GM12875 (cell line): ENCODE results near the gene RAD1.

Experiments used
- H3K4me3 ChIP-seq: one replicate; pipeline ENCODE4 v1.5.1; 2011; ENCODE audit warnings: low read depth, low read length, control low read depth
- CTCF ChIP-seq: IDR thresholded peaks from 2 replicates; pipeline ENCODE4 v1.5.1; 2011; ENCODE audit warnings: low read depth, mild to moderate bottlenecking, control low read depth, inconsistent platforms, low read length, moderate library complexity, borderline replicate concordance; ENCODE audit not compliant: insufficient read depth

The RAD1 gene

GRCh38 chr5:34867660-34868059 is 47.6 kb downstream of the RAD1 start:
- TF ChIP-seq CTCF, result no peak
- H3K4me3 ChIP-seq, result no peak overlapping the region

- no peak overlapping the region for H3K4me3 ChIP-seq
- TF ChIP-seq CTCF, result no peak
Measured at GRCh38 chr5:34866989-34867471, 48.3 kb downstream of the RAD1 start.

- no peak overlapping the region for H3K4me3 ChIP-seq
- no peak for TF ChIP-seq CTCF
Measured at GRCh38 chr5:34865091-34865490, 50.2 kb downstream of the RAD1 start.

GRCh38 chr5:34863946-34864345 is 51.4 kb downstream of the RAD1 start:
- no peak for TF ChIP-seq CTCF
- no peak overlapping the region for H3K4me3 ChIP-seq

GRCh38 chr5:34859253-34859652 is 56.1 kb downstream of the RAD1 start:
- TF ChIP-seq CTCF, result no peak
- H3K4me3 ChIP-seq, result no peak overlapping the region

- no peak overlapping the region for H3K4me3 ChIP-seq
- no peak for TF ChIP-seq CTCF
Measured at GRCh38 chr5:34858790-34859189, 56.5 kb downstream of the RAD1 start.

- no peak for TF ChIP-seq CTCF
- H3K4me3 ChIP-seq, result no peak overlapping the region
Measured at GRCh38 chr5:34857894-34858293, 57.4 kb downstream of the RAD1 start.
